ENCODE measurements around the gene NMUR2. TPM values are rescaled to one million over a fixed set of nuclear protein-coding genes. Genes with fewer than 3 reads are reported as not detected.

NMUR2 gene
- total and polyA plus RNA-seq, 10 donors, result not detected

DNA sequence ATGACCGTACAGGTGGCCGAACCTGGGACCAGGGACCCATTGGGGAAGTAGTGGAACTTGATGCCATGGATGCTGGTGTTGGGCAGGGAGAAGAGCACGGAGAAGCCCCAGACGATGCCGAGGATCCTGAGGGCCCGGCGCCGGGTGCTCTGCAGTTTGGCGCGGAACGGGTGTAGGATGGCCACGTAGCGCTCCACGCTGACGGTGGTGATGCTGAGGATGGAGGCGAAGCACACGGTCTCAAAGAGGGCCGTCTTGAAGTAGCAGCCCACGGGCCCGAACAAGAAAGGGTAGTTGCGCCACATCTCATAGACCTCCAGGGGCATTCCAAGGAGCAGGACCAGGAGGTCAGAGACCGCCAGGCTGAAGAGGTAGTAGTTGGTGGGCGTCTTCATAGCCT, 585 bp downstream of the NMUR2 start:
- no peak for DNase-seq
- TF ChIP-seq POLR2AphosphoS5 (IDR thresholded peaks at IDR 0.05), result no peak
- TF ChIP-seq CTCF (IDR thresholded peaks at IDR 0.05 in 8 of 11, conservative IDR thresholded peaks at IDR 0.05 in 3 of 11), result no peak
- TF ChIP-seq POLR2A (IDR thresholded peaks at IDR 0.05), result no peak
- Histone ChIP-seq H3K27me3 (replicated peaks in 1 of 7) (no peaks in the 10 kb centered on the region), H3K27ac (no peak overlapping the region), H3K9me3 (peaks cover 0 to 7% (median 0%) of the 10 kb centered on the region in 8 donors), H3K36me3 (no peaks in the 10 kb centered on the region), H3K4me1 (no peaks in the 10 kb centered on the region), H3K4me3 (no peak overlapping the region)
- 93 to 98% (median 94%) methylated on average over 23 of the region's 23 CpGs for WGBS, 5 donors
- intact Hi-C loops (cut with DNase I; ENCODE audit: low total_unique reads), result no loop called here

DNA sequence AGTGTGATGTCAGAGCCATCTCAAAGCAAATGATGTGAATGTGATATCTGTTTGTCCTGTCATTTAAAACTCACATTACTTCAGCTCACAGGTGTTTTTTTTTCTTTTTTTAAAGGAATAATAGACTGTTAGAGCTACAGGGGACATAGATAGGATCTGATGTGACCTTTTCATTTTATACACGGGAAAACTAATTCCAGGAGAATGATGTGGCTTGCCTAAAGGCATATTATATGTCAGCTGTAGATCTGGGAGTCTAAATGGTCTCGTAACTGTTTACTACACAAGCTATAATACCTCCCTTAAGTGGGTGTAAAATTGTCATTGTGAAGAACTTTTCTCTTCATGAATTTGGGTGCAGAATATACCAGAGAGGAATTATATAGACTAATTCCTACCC, 2.0 kb downstream of the NMUR2 start:
- Histone ChIP-seq H3K4me1 (no peaks in the 10 kb centered on the region), H3K27ac (no peak overlapping the region), H3K9me3 (no peaks in the 10 kb centered on the region), H3K27me3 (replicated peaks in 1 of 7) (no peaks in the 10 kb centered on the region), H3K4me3 (no peak overlapping the region), H3K36me3 (no peaks in the 10 kb centered on the region)
- intact Hi-C loops (cut with DNase I; ENCODE audit: low total_unique reads), result no loop called here
- TF ChIP-seq POLR2AphosphoS5 (IDR thresholded peaks at IDR 0.05) (no peak), CTCF (IDR thresholded peaks at IDR 0.05 in 8 of 11, conservative IDR thresholded peaks at IDR 0.05 in 3 of 11) (no peak), POLR2A (IDR thresholded peaks at IDR 0.05) (no peak)
- WGBS, 5 donors, result 63 to 76% (median 69%) methylated on average over 2 of the region's 2 CpGs
- no peak for DNase-seq

GRCh38 chr5:152400846-152401245, 4.2 kb downstream of the NMUR2 start:
- intact Hi-C loops (cut with DNase I; ENCODE audit: low total_unique reads), result no loop called here
- Histone ChIP-seq H3K27me3 (replicated peaks in 1 of 7) (no peaks in the 10 kb centered on the region), H3K9me3 (no peaks in the 10 kb centered on the region), H3K27ac (no peak overlapping the region), H3K4me3 (no peak overlapping the region), H3K4me1 (no peaks in the 10 kb centered on the region), H3K36me3 (no peaks in the 10 kb centered on the region)
- no peak for DNase-seq
- 65 to 81% (median 73%) methylated on average over 2 of the region's 2 CpGs for WGBS, 5 donors
- TF ChIP-seq POLR2AphosphoS5 (IDR thresholded peaks at IDR 0.05), result no peak
- TF ChIP-seq CTCF (IDR thresholded peaks at IDR 0.05 in 8 of 11, conservative IDR thresholded peaks at IDR 0.05 in 3 of 11), result no peak
- no peak for TF ChIP-seq POLR2A (IDR thresholded peaks at IDR 0.05)

DNA sequence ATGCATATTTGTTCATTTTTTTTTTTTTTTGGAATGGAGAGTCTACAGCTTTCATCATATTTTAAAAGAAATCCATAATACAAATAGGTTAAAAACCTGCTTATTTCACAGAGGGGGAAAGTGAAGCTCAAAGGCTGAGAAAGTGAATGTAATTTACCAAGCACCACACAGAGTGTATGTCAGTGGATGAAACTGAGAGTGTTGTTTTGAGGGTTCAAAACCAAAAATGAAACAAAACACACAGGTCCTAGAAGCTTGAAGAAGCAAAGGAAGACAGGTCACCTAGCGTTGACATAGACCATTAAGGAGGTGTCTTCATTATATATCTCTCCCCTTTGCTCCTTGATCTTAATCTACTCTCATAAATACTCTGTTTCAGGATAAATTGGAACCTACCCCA, 7.5 kb downstream of the NMUR2 start:
- H3K9me3 ChIP-seq, result no peaks in the 10 kb centered on the region
- H3K4me3 ChIP-seq, result no peak overlapping the region
- H3K36me3 ChIP-seq, result no peaks in the 10 kb centered on the region
- DNase-seq, result no peak
- intact Hi-C loops (cut with DNase I; ENCODE audit: low total_unique reads), result no loop called here
- H3K4me1 ChIP-seq, result no peaks in the 10 kb centered on the region
- WGBS, 5 donors, result 65 to 83% (median 71%) methylated on average over 1 of the region's 1 CpG
- H3K27ac ChIP-seq, result no peak overlapping the region
- TF ChIP-seq POLR2AphosphoS5 (IDR thresholded peaks at IDR 0.05), result no peak
- no peak for TF ChIP-seq POLR2A (IDR thresholded peaks at IDR 0.05)
- no peak for TF ChIP-seq CTCF (IDR thresholded peaks at IDR 0.05 in 8 of 11, conservative IDR thresholded peaks at IDR 0.05 in 3 of 11)
- no peaks in the 10 kb centered on the region for H3K27me3 ChIP-seq (replicated peaks in 1 of 7)
